ENCODE results near the gene DHODH.

DNA sequence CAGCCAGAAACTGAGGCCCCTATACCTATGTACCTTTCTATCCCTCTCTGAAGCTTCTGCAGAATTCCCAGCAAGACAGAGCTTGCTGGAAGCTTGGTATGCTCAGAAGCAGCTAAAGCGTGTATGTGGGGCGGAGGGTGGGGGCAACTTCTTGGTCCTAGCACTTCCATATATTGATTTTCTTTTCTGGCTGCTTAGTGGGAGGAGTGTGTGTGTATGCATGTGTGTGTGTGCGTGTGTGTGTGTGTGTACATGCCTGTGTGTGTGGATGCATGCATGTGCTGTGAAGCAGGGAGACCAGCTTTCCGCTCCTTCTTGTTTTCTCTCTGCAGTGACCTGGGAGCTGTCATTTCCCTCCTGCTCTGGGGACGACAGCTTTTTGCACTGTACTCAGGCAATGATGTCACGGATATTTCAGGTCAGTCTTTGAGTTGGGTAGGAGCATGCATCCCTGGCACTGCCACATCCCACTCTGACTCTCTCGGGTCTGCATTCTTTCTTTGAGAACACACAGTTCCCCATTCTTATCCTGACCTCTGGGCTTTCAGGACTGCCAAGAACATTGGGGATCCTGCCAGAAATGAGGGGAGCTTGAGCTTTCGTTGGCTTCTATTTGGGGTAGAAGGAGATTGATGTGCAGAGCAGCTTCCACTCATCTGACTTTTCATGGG, 65.2 kb downstream of the DHODH start:
- TF ChIP-seq, protein P1, sequence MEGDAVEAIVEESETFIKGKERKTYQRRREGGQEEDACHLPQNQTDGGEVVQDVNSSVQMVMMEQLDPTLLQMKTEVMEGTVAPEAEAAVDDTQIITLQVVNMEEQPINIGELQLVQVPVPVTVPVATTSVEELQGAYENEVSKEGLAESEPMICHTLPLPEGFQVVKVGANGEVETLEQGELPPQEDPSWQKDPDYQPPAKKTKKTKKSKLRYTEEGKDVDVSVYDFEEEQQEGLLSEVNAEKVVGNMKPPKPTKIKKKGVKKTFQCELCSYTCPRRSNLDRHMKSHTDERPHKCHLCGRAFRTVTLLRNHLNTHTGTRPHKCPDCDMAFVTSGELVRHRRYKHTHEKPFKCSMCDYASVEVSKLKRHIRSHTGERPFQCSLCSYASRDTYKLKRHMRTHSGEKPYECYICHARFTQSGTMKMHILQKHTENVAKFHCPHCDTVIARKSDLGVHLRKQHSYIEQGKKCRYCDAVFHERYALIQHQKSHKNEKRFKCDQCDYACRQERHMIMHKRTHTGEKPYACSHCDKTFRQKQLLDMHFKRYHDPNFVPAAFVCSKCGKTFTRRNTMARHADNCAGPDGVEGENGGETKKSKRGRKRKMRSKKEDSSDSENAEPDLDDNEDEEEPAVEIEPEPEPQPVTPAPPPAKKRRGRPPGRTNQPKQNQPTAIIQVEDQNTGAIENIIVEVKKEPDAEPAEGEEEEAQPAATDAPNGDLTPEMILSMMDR (conservative IDR thresholded peaks at IDR 0.05 in 1 of 2, IDR thresholded peaks at IDR 0.05 in 1 of 2; ENCODE audit: extremely low read depth in 1 of 2, insufficient read depth in 1 of 2, low read depth in 1 of 2, low read length in 2 of 2), result no peak
- no peak for TF ChIP-seq EZH2 (IDR thresholded peaks at IDR 0.05; ENCODE audit: borderline replicate concordance, low read length)
